Activated CD4-positive, CD25-positive, alpha-beta regulatory T cell (primary cell): ENCODE data around the gene UBXN6.

Experiments used
- DNase-seq, 4 experiments: peaks; one replicate each; lab custom pipeline; 2025; lab: John Stamatoyannopoulos, UW

The UBXN6 gene

GRCh38 chr19:4493929-4494690 lies 36.5 kb upstream of the UBXN6 start:
- DNase-seq, result no peak

GRCh38 chr19:4493104-4493928 lies 35.7 kb upstream of the UBXN6 start:
- no peak for DNase-seq

DNA sequence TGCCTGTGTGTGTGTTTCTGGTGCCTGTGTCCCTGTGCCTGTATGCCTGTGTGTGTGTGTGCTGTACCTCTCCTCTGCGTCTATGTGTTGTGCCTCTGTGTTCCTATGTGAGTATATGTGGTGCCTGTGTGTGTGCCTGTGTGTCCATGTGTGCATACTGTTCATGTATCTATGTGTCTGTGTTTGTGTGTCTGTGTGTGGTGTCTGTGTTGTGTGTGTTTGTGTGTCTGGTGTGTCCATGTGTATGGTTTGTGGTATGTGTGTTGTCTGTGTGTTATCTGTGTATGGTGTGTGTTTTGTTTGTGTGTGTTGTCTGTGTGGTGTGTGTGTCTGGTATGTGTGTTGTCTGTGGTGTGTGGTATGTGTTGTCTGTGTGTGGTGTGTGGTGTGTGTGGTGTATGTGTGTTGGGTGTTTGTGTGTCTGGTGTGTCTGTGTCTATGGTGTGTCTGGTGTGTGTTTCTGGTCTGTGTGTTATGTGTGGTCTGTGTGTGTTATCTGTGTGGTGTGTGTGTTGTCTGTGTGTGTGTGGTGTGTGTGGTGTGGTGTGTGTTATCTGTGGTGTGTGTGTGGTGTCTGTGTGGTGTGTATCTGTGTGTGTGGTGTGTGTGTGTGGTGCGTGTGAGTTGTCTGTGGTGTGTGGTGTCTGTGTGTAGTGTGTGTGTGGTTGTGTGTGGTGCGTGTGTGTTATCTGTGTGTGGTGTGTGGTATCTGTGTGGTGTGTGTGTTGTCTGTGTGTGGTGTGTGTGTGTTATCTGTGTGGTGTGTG lies 34.9 kb upstream of the UBXN6 start:
- DNase-seq, result no peak

DNA sequence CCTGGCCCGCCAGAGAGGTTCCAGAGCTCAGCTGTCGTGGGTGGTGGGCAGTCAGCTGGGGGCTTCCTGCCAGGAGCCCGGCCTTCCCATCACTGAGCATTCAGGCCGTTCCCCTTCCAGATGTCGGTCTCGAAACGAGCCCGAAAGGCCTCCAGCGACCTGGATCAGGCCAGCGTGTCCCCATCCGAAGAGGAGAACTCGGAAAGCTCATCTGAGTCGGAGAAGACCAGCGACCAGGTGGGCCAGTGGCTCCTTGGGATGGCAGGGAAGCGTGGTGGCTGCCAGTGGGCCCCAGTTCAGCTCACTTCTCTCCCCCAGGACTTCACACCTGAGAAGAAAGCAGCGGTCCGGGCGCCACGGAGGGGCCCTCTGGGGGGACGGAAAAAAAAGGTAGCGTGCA lies 33.9 kb upstream of the UBXN6 start:
- no peak for DNase-seq

GRCh38 chr19:4488496-4488895 lies 30.9 kb upstream of the UBXN6 start:
- no peak for DNase-seq

- no peak for DNase-seq
These were observed 30.0 kb upstream of the UBXN6 start for GRCh38 chr19:4487572-4487971.

DNA sequence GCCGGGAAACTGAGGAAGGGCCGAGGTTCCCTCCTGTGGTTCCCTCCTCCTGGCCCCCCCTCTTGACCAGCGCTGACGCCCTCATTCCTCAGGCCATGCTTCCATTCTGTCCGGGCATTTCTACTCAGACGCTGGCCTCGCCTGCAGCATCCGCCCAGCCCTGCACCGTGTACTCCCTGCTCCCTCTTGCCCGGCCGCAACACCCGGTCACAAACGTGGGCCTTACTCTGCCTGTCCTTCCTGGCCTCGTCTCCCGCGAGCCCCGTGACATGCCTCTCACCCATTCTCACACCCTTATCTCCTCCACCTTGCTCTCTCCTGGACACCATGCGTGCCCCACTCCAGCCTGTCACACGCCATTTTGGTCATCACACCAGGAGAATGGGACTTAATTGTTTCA lies 25.8 kb upstream of the UBXN6 start:
- no peak for DNase-seq

- no peak for DNase-seq
These were observed 25.2 kb upstream of the UBXN6 start for GRCh38 chr19:4482721-4483364.

DNA sequence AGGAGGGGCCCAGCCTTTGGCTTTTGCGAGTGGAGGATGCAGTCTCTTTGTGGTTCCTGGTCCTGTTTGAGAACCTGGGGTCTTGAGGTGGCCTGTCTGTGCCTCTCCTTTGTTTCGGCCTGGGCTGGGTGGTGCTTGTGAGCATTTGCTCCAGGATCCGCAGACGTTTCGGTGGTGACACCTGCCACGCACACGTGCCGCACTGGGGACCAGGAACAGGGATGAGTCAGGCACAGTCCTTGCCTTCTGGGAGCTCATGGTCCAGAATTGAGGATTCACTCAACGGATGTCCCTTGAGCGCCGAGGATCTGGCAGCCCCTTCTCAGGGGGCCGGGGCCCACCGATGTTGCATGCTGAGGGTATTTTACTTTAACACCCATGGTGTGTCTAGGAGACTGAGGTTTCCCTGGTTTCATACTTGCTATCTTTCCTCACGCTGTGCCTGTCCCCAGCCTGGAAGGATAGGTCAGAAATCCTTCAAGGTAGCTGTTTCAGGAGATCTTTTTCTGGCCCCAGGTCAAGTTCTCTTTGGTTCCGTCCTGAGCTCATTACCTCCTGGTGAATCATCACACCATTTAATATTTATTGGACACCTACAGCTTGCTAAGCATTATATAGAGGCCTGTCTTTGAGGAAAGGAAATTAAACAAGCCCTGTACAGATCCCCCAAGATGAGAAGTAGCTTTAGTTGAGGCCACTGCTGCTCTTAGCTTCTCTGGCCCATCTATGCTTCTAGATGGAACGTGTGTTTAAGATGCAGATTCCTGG lies 19.6 kb upstream of the UBXN6 start:
- DNase-seq, result no peak

DNA sequence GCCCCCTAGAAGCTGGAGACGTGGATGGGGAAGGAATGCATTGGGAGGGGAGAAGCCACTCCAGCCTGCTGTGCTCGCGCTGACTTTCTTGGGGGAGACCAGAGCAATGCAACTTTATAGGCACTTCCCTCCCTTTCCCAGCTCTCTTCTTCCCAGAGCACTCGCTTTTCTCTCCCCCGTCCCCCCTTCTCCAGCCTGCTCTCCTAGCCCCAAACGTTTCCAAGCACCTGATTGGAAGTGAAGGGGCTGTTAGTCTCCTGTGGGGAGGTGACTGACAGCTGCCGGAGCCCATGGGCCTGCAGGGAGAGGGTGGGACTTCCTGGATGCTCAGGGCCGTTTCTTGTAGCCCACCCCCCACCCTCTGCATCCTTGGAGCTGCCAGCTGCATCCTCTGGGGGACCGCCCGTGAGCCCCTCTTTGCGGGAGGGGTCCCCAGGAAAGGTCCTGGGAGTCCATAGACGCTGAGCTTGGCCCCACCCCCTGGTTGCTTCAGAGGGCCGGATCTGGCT lies 17.0 kb upstream of the UBXN6 start:
- no peak for DNase-seq

DNA sequence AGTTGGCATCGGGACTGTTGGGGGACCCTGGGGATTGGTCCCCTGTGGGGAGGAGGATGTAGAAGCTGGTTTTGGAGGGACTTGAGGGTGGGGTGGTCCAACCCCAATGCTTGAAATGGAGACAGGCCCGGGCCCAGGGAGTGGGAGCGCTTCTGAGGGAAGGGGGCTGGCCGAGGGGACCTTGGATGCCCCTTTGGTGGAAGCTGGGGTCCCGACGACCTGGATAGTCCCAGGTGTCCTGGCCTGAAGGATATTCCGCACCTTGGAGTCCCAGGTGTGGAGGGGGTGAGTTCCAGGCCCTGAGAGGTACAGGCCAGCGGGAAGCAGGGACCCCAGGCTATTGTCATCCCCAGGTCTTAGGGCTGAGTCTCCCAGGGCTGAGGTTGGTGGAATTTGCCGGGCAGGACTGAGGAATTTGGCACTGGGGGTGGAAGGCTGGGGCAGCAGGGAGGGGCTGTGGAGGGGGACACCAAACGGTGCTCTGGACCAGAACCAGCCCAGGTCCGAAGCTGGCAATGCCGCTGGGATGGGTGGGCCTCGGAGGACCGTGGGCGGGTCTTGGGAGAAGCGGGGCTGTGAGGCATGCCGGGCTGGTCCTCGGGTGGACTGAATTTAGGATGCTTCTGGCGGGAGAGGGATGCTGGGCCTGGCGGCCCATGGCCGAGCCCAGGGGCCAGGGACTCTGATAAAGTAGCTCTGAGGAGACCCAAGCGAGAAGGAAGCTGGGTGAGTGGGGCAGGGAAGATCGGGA lies 16.3 kb upstream of the UBXN6 start:
- no peak for DNase-seq

DNA sequence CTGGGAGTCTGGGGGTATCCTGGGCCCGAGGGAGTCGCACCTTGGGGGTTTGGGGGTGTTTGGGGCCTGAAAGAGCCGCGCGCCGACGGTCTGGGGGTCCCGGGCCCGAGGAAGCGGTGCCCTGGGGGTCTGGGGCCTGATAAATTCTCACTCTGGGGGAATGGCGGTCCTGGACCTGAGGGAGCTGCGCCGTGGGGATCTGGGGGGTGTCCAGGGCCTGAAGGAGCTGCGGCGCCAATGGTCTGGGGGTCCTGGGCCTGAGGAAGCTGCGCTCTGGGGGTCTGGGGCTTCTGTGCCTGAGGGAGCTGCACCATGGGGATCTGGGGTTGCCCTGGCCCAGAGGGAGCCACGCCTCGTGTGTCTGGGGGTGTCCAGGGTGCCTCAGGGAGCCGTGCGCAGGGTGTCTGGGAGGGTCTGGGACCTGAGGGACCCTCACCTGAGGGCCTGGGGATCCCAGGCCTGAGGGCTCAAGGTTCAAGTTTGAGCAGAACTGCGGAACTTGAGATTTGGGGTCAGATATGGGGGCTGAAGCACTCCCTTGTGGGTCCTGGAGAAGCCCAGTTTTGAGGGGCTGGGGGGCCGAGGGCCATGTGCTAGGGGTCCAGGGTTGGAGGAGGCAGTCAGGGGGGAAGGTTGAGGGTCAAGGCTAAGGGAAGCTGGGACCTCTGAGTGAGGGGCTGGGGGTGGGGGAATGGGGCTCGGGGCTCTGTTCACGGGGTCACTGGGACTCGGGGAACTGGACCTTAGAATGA lies 15.6 kb upstream of the UBXN6 start:
- DNase-seq, result no peak

GRCh38 chr19:4472174-4472974 lies 14.8 kb upstream of the UBXN6 start, which contains the start of gene HDGFL2:
Gene HDGFL2 (plus strand): TSS chr19:4472297. CDS start chr19:4472351, 54 bp downstream.
- DNase-seq, result no peak

- peak; percentile 87 to 94 (median 92) for DNase-seq
These were observed 14.0 kb upstream of the UBXN6 start for GRCh38 chr19:4471403-4472173.

DNA sequence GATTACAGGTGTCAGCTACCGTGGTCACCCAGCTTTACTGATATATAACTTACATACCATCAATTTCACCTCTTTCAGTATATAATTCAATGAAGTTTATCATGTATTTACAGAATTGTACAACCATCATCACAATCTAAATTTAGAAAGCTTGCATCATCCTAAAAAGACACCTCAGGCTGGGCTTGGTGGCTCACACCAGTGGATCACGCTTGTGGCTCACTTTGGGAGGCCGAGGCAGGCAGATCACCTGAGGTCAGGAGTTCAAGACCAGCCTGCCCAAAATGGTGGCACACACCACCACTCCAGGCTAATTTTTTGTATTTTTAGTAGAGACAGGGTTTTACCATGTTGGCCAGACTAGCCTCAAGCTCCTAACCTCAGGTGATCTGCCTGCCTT lies 10.2 kb upstream of the UBXN6 start:
- no peak for DNase-seq

DNA sequence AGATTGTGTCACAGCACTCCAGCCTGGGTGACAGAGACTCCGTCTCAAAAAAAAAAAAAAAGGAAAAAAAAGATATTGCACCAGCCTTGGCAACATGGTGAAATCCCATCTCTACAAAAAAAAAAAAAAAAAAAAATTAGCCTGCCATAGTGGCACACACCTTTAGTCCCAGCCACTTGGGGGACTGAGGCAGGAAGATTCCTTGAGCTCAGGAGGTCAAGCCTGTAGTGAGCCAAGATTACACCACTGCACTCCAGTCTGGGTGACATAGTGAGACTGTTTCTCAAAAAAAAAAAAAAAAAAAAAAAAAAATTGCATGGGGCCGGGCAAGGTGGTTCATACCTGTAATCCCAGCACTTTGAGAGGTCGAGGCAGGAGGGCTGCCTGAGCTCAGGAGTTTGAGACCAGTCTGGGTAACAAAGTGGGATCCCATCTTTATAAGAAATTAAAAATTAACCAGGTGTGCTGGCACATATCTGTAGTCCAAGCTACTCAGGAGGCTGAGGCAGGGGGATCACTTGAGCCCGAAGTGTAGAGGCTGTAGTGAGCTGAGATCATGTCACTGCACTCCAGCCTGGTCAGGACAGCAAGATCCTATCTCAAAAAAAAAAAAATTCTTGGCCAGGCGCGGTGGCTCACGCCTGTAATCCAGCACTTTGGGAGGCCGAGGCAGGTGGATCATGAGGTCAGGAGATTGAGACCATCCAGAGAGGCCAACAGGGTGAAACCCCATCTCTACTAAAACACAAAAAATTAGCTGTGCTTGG lies 7.4 kb upstream of the UBXN6 start:
- no peak for DNase-seq
